ENCODE measurements around the gene COX6A1. TPM values are rescaled to one million over a fixed set of nuclear protein-coding genes. Genes with fewer than 3 reads are reported as not detected.
A peak's percentile ranks its signal among the peaks of the same experiment; 100 is the strongest.
"Not testable (repeated sequence)": the region's sequence is repeated elsewhere in the genome, so short reads cannot be mapped to it uniquely, and the experiment has no call there.

The COX6A1 gene
- total RNA-seq, 2 experiments from 2014 or later: 329 to 408 TPM

GRCh38 chr12:120475643-120476042 lies 37.7 kb downstream of the COX6A1 start:
- ATAC-seq (no peak), DNase-seq (no peak)
- Mint-ChIP-seq H3K27ac (no peak overlapping the region), H3K36me3 (no peaks in the 10 kb centered on the region), H3K27me3 (no peaks in the 10 kb centered on the region), H3K4me1 (peaks cover 15% of the 10 kb centered on the region), H3K9me3 (ENCODE audit: low read depth) (no peaks in the 10 kb centered on the region), H3K4me3 (no peak overlapping the region)
- CTCF ChIA-PET: interaction anchor here (0.9 to 2.3 kb wide), 2 partner anchors 9 to 183 kb away, joined by 3 to 5 read pairs; partner anchors contain the start of gene RNU4-1

- no peaks in the 10 kb centered on the region for H3K27me3 Mint-ChIP-seq
- no peak for ATAC-seq
- no peaks in the 10 kb centered on the region for H3K9me3 Mint-ChIP-seq (ENCODE audit: low read depth)
- H3K4me3 Mint-ChIP-seq: no peak overlapping the region
- no peak overlapping the region for H3K27ac Mint-ChIP-seq
- H3K4me1 Mint-ChIP-seq: peaks cover 14% of the 10 kb centered on the region
- CTCF ChIA-PET: interaction anchor here (0.7 to 1.4 kb wide), 4 partner anchors 13 to 104 kb away, joined by 3 read pairs; no protein-coding TSS in a partner anchor
- DNase-seq: no peak
- H3K36me3 Mint-ChIP-seq: peaks cover 2% of the 10 kb centered on the region
These were observed 41.5 kb downstream of the COX6A1 start for GRCh38 chr12:120479458-120479857.

- ATAC-seq: no peak
- H3K9me3 Mint-ChIP-seq (ENCODE audit: low read depth): no peaks in the 10 kb centered on the region
- no peaks in the 10 kb centered on the region for H3K27me3 Mint-ChIP-seq
- H3K4me1 Mint-ChIP-seq: peaks cover 14% of the 10 kb centered on the region
- no peak overlapping the region for H3K4me3 Mint-ChIP-seq
- no peak for DNase-seq
- H3K36me3 Mint-ChIP-seq: peaks cover 2% of the 10 kb centered on the region
- CTCF ChIA-PET: interaction anchor here (1.0 to 1.4 kb wide), 2 partner anchors 14 to 48 kb away, joined by 3 read pairs; no protein-coding TSS in a partner anchor
- no peak overlapping the region for H3K27ac Mint-ChIP-seq
These were observed 42.3 kb downstream of the COX6A1 start for GRCh38 chr12:120480211-120480610.

GRCh38 chr12:120481022-120481767 lies 43.3 kb downstream of the COX6A1 start:
- ATAC-seq (peak; percentile 51), DNase-seq (no peak)
- H3K27ac Mint-ChIP-seq: no peak overlapping the region
- H3K4me3 Mint-ChIP-seq: no peak overlapping the region
- H3K36me3 Mint-ChIP-seq: peaks cover 2% of the 10 kb centered on the region
- no peaks in the 10 kb centered on the region for H3K27me3 Mint-ChIP-seq
- H3K9me3 Mint-ChIP-seq (ENCODE audit: low read depth): no peaks in the 10 kb centered on the region
- peaks cover 14% of the 10 kb centered on the region for H3K4me1 Mint-ChIP-seq
- CTCF ChIA-PET: interaction anchor here (1.2 to 3.9 kb wide), 3 partner anchors 11 to 15 kb away, joined by 3 to 13 read pairs (median 3); partner anchors contain the start of genes DYNLL1 and SRSF9

GRCh38 chr12:120483621-120484020 lies 45.7 kb downstream of the COX6A1 start:
- Mint-ChIP-seq H3K36me3 (peaks cover 2% of the 10 kb centered on the region), H3K4me1 (peaks cover 14% of the 10 kb centered on the region), H3K9me3 (ENCODE audit: low read depth) (no peaks in the 10 kb centered on the region), H3K4me3 (no peak overlapping the region), H3K27me3 (no peaks in the 10 kb centered on the region), H3K27ac (no peak overlapping the region)
- no peak for ATAC-seq
- DNase-seq: no peak
- CTCF ChIA-PET: interaction anchor here (1.0 to 3.9 kb wide), 3 partner anchors 13 to 203 kb away, joined by 3 to 13 read pairs (median 5); partner anchors contain the start of genes MLEC and SRSF9

- H3K36me3 Mint-ChIP-seq: peaks cover 2% of the 10 kb centered on the region
- no peak for ATAC-seq
- no peak overlapping the region for H3K4me3 Mint-ChIP-seq
- DNase-seq: no peak
- H3K27me3 Mint-ChIP-seq: no peaks in the 10 kb centered on the region
- H3K27ac Mint-ChIP-seq: no peak overlapping the region
- H3K9me3 Mint-ChIP-seq (ENCODE audit: low read depth): no peaks in the 10 kb centered on the region
- H3K4me1 Mint-ChIP-seq: peaks cover 2% of the 10 kb centered on the region
- CTCF ChIA-PET: interaction anchor here (1.0 to 1.7 kb wide), 2 partner anchors 10 to 13 kb away, joined by 3 to 5 read pairs; no protein-coding TSS in a partner anchor
These were observed 48.3 kb downstream of the COX6A1 start for GRCh38 chr12:120485961-120486881.

GRCh38 chr12:120487552-120487951 lies 49.6 kb downstream of the COX6A1 start:
- CTCF ChIA-PET: interaction anchor here (0.8 to 1.9 kb wide), 3 partner anchors 9 to 21 kb away, joined by 3 to 5 read pairs (median 3); partner anchors contain the start of gene SRSF9
- H3K4me3 Mint-ChIP-seq; DNase-seq; H3K27me3 Mint-ChIP-seq; H3K9me3 Mint-ChIP-seq (ENCODE audit: low read depth); H3K4me1 Mint-ChIP-seq; ATAC-seq; H3K27ac Mint-ChIP-seq; H3K36me3 Mint-ChIP-seq: not testable (repeated sequence)

- H3K36me3 Mint-ChIP-seq: no peaks in the 10 kb centered on the region
- H3K4me3 Mint-ChIP-seq: no peak overlapping the region
- H3K27ac Mint-ChIP-seq: no peak overlapping the region
- no peaks in the 10 kb centered on the region for H3K27me3 Mint-ChIP-seq
- H3K9me3 Mint-ChIP-seq (ENCODE audit: low read depth): no peaks in the 10 kb centered on the region
- ATAC-seq (no peak), DNase-seq (no peak)
- CTCF ChIA-PET: interaction anchor here (0.9 to 1.9 kb wide), 2 partner anchors 18 to 22 kb away, joined by 3 to 5 read pairs; partner anchors contain the start of gene SRSF9
- H3K4me1 Mint-ChIP-seq: no peaks in the 10 kb centered on the region
These were observed 50.2 kb downstream of the COX6A1 start for GRCh38 chr12:120488057-120488640.

- Mint-ChIP-seq H3K27ac (no peak overlapping the region), H3K4me3 (no peak overlapping the region), H3K27me3 (no peaks in the 10 kb centered on the region), H3K9me3 (ENCODE audit: low read depth) (no peaks in the 10 kb centered on the region), H3K36me3 (no peaks in the 10 kb centered on the region), H3K4me1 (no peaks in the 10 kb centered on the region)
- DNase-seq (no peak), ATAC-seq (no peak)
- CTCF ChIA-PET: interaction anchor here (1.9 to 4.5 kb wide), 2 partner anchors 19 to 23 kb away, joined by 5 to 22 read pairs; partner anchors contain the start of gene SRSF9
These were observed 51.1 kb downstream of the COX6A1 start for GRCh38 chr12:120489018-120489417.

GRCh38 chr12:120490325-120490724 lies 52.4 kb downstream of the COX6A1 start:
- ATAC-seq (no peak), DNase-seq (no peak)
- Mint-ChIP-seq H3K27me3 (no peaks in the 10 kb centered on the region), H3K27ac (no peak overlapping the region), H3K4me3 (no peak overlapping the region), H3K9me3 (ENCODE audit: low read depth) (no peaks in the 10 kb centered on the region), H3K4me1 (peaks cover 6% of the 10 kb centered on the region), H3K36me3 (no peaks in the 10 kb centered on the region)
- CTCF ChIA-PET: interaction anchor here (2.8 to 4.5 kb wide), 2 partner anchors 13 to 21 kb away, joined by 10 to 22 read pairs; partner anchors contain the start of gene SRSF9
